Inferior parietal cortex (tissue), 1 donor: ENCODE measurements around the gene RPS6KB2.

Experiments used
- DNase-seq: peaks from one replicate; pipeline ENCODE4 v3.0.0-alpha.2; 2016; ENCODE audit errors: extremely low spot score

The RPS6KB2 gene

DNA sequence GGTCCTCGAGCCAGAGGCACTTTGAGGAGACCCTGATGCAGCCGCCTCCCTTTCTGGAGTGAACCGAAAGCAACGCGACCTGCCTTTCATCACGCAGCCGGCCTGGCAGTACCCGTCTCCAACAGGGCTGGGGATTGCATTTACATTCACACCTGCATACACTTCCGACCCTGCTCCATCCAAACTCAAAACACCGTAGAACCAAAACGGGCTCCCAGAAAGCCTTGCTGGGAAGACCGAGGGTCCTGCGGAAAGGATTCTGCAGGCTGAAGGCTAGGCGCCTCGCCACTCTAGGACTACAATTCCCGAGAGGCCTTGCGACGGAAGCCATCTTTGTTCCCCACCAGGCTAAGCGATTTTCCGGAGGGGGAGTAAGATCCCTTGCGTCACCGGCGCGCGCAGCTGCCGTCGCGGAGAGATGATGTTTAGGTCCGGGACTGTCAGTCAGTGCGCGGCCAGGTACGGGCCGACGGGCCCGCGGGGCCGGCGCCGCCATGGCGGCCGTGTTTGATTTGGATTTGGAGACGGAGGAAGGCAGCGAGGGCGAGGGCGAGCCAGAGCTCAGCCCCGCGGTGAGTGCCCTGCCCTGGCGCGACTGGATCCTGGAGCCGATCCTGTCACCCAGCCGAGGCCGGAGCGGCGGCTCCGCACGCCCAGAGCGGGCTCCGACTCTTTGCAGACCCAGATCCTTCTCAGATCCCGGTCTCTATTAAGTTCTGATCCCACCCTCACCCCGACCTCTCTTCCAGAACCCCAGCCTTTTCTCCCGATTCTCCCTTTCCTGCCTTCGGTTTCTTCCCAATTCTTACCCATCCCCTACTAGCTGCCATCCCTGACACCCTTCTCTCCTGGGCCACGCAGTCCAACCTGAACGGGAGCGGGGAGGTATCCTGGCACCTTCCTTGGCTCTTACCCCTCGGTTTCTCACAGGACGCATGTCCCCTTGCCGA lies at the start of gene RPS6KB2:
TSS of gene RPS6KB2 (plus strand) at position 443 of the 950 bp plus-strand sequence. CDS start at position 495, 52 bp downstream.
- DNase-seq = peak; percentile 99

DNA sequence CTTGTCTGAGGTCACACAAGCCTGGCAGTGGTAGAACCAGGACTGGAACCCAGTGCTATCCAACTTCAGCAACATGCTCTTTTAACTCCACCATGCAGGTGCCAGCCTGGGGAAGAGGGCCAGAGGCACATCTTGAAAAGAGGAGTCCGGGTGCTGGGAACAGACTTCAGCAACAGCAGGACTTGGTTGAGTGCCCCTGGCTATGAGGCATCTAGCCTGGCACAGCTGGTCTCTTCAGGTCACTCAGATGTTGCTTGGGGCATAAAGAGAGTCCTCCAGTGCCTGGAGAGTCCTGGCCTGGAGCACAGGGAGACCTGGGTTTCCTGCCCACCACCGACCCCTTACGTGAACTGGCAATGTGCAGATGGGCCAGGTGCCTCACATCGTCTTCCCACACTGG lies 49.8 kb upstream of the RPS6KB2 start:
- no peak for DNase-seq

DNA sequence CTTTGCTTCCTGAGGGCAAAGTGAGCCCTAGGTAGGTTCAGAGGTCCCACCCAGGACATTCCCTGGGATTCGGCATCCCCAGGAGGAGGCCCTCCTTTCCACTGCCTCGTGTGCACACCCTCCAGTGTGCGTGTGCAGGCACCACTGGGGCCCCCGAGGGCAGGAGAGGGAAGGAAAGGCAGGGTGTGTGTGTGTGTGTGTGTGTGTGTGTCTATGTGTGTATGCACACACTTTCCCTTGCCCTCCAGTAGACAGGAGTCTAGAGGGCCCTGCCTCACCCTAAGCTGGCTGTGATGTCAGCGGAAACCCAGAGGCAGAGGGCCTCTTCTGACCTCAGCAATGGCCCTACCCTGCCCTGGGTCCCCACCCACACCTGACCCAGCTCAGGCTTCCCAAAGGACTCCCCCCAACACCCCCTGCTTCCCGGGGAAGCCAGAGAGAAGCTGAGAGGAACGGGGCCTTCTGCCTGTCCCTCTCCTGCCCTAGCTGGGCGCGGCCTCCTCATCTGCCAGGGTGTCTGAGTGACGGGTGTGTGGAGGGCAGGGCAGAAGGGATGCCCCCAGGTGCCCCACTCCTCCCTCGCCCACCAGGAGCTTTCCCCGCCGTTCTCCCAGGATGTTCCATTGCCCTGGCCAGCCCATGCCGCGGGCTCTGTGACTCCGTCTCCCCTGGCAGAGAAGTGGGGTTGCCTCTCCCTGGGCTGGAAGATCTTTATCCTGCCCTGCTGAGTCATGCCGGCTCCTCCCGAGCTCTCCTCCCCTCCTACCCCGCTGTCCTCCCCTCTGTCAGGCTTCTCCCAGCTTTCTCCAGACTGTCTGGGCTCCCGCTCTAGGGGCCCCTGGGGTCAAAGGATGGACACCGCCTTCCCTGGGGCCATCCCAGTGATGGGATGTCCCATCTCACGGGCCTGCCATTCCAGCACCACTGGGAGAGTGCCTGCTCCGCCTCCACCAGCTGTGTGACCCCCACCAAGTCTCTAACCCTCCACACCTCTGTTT lies 48.9 kb upstream of the RPS6KB2 start:
- DNase-seq = no peak

DNA sequence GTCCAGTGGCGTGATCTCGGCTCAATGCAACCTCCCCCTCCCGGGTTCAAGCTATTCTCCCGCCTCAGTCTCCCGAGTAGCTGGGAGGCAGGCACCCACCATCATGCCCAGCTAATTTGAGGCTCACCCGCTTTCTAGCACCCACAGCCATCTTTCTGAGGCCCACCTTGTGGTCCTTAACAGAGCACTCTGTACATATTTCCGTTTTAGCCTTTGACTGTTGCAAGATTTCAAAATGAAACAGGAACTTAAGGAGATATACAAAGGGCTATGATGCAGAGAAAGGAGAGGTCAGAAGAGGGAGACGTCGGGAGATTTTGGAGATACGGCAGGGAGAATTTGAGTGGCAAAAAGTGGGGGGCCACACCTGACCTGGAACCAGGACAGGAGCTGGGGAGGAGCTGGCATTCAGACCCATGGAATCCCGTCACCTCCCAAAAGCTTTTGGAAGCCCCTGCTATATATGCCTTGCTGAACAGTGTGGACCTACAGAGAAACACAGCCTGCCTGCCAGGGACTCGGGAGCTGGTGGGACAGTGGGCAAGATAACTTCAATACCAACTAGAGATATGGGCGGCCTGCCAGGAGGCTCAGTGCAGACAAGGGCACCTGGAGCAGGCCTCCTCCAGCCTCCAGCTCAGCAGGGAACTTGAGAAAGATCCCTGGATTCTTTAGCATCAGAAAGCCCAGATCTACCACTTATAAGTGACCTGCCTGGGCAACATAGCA lies 46.9 kb upstream of the RPS6KB2 start:
- no peak for DNase-seq

DNA sequence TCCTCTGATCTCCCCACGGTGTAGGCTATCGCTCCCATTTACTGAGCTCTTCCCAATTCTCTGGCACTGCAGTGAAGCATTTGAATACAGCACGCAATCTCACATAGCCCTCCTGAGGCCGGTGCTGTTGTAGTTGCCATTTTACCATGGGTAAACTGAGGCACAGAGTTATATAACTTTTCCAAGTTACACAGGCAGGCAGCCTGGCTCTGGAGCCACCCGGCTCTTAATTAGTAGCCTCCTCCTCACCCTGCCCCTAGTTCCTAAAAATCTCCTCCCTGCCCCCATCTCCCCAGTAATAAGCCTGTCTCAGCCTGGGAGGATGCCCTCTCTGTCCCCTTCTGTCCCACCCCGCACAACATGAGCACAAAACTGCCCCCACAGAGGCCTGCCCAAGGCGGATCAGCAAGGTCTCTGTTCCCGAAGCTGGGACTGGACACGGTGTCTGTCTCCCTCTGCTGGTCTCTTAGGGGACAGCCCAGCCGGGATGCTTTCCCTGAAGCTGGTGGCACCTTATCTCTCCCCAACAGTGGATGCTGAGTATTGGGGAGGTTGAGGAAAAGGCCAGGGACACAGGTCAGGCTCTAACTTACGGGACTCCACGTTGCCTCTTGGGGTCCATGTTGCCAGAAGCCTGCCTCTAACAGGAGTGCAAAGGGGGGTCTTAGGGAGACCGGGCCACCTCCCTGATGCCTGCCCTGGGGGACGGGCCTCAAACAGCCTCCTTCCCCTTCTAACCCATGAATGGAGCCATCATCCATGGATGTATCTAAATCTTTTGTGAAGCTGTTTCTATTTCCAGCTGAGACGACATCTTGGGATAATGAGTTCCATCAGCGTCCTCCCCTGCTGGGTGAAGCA lies 45.8 kb upstream of the RPS6KB2 start:
- DNase-seq = peak; percentile 88

DNA sequence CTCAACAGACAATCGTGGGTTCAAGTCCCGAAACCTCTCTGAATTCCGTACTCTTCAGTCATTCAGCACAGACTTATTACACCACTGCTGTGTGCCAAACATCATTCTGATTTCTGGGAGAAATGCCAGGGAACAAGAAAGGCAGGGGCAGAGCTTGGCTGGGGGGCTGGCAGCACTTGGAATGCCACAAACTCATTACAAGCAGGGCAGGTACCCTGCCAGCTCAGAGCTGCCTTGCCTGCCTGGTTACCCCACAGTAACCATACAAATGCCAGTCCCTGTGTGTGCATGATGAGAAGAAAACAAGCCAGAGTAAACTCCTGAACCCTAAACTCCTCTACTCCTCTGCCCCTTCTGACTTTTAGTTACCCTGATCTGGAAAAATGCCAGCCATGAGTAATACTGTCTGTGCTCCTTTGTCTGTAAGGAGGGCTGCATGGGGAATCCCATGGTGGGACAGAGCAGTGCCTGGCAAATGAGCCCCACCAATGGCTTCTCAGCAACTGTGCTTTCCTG lies 43.4 kb upstream of the RPS6KB2 start:
- no peak for DNase-seq

DNA sequence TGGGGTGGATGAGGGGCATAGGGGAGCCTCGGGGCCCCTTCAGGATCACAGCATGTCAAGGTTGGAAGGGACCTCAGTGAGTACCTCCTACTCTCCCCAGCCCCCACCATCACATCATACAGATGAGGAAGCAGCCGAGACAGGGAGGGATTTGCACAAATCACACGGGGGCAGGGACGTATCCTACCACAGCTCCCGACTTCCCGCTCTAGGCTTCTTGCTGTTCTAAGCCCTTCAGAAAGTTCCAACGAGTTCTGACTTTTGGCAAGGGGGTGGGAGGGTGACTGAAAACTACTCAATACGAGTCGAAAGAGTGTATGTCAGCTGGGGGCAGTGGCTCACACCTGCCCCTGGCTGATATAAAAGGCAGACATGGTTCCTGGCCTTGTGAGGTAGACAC lies 41.2 kb upstream of the RPS6KB2 start:
- no peak for DNase-seq

DNA sequence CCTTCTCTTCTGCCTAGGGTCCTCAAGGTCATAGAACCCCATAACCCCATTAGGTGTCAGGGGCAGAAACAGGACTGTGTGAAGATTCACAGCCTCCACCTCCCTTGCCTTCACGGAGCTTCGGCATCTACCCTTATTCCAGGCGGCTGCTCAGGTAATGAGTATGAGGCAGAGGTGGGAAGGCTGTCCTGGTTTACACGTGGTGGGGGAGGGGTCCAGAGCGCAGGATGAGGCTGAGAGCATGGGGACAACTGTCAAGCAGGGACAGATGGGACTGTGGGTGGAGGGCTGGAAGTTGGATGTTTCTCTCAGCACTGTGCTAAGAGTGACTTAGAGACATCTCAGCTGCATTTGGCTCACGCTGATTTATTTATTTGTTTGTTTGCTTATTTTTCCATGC lies 40.8 kb upstream of the RPS6KB2 start:
- DNase-seq = no peak

DNA sequence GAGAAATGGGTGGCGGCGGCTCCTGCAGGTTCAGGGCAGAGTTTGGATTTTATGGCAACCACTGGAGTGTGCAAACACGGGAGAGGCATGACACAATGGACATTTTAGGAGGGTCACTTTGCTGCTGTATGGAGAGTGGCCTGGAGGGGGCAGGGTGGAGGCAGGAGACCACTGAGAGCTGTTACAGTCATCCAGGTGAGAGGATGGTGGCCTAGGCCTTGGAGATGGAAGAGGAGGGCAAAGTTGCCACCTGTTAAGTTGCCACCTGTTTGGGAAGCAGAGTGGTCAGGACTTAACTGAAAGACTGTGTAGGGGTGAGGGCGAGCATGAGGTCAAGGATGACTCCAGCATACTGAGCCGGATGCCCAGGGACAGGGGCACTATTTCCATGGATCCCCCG lies 38.8 kb upstream of the RPS6KB2 start:
- DNase-seq = no peak

DNA sequence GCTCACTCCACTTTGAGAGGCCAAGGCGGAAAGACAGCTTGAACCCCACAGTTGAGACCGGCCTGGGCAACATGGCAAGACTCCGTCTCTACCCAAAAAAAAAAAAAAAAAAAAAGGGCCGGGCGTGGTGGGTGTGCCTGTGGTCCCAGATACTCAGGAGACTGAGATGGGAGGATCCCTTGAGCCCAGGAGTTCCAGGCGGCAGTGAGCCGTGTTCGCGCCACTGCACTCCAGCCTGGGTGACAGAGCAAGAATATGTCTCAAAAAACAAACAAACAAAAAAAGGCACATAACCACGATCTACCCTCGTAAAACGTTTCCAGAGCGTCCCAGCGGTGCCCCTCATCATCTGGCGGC lies 37.4 kb upstream of the RPS6KB2 start:
- DNase-seq = no peak

DNA sequence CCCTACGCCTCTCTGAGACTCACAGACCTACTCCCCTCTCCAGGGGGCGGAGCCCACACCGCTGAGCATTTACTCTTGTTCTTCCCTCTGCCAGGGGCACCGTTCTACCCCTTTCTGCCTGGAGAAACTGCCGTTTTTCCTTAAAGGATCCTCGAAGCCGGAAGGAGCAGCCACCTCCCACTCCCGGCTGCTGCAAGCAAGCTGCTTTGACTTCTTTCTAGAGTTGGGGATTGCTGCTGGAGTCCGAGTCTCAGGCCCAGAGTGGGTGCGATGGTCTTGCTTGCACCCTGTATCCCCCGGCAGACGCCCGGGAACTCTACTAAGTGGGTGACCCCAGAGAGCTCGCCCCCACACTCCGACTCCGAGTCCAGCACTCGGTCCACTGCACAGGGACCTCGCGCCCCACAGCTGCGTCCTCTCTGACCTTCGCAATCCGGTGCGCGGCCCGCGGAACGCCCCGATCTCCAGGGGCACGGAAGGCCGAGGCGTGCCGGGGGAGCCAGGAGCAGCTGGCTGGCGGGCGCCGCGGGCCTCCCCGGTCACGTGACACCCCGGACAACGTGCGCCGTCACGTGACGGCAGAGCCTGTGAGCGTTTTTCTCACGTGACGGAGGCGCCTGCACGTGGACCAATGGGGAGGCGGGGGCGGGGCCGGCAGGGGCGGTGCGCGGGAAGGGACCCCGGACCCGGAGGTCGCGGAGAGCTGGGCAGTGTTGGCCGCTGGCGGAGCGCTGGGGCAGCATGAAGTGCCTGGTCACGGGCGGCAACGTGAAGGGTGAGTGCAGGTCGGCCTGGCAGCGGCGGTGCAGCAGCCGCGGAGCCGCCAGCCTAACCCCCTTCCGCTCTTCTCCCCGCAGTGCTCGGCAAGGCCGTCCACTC lies 36.8 kb upstream of the RPS6KB2 start, which contains the start of gene RAD9A:
TSS of gene RAD9A (plus strand) at position 683 of the 879 bp plus-strand sequence. CDS start at position 742, 59 bp downstream.
- peak; percentile 95 for DNase-seq

DNA sequence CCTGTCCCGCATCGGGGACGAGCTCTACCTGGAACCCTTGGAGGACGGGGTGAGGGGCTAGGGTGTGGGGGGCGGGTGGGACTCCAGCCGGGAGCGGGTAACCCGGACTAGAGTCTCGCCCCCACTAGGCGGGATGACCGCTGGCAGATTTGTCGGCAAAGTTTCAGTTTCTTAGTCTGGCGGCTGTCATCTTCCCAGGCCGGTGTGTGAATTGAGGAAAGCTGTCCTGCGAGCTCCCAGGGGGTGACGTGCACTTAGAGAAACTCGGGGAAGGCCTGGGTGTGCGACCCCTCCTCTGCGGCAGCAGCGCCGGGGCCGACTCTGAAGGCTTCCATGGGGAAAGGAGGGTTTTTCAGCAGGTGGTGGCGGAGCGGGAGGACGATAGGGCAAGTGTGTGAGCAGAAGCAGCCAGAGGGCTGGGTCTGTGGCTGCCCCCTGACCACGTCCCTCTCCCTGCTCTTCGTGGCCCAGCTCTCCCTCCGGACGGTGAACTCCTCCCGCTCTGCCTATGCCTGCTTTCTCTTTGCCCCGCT lies 36.0 kb upstream of the RPS6KB2 start:
- no peak for DNase-seq

DNA sequence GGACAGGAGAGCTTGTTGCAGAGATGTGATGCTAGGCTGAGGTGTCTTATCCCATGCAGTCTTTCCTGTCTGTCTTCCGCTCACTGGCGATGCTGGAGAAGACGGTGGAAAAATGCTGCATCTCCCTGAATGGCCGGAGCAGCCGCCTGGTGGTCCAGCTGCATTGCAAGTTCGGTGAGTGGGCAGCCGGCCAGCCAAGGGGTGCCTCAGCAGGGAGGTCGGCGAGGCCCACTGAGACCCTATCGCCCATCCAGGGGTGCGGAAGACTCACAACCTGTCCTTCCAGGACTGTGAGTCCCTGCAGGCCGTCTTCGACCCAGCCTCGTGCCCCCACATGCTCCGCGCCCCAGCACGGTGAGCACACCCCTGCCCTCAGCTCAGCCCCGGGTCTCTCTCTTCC lies 34.9 kb upstream of the RPS6KB2 start:
- DNase-seq = no peak

DNA sequence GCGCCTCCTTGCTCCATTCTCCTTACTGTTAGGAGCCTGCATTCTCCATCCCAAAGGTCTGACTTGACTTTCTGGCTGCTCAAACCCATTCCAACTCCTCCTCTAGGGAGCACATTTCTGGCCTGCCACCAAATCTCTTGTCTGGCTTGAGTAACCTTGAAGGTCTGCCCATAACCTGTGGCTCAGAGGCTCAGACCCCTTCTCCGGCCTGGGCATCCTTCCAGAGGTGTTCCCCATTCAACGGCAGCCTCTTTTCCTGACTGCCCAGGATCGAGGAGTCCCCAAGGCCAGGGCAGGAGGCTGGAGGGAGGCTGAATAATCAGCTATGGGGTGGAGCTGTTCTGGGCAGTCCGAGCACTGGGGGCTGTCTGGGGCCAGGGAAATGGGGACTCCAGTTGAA lies 34.3 kb upstream of the RPS6KB2 start:
- no peak for DNase-seq

DNA sequence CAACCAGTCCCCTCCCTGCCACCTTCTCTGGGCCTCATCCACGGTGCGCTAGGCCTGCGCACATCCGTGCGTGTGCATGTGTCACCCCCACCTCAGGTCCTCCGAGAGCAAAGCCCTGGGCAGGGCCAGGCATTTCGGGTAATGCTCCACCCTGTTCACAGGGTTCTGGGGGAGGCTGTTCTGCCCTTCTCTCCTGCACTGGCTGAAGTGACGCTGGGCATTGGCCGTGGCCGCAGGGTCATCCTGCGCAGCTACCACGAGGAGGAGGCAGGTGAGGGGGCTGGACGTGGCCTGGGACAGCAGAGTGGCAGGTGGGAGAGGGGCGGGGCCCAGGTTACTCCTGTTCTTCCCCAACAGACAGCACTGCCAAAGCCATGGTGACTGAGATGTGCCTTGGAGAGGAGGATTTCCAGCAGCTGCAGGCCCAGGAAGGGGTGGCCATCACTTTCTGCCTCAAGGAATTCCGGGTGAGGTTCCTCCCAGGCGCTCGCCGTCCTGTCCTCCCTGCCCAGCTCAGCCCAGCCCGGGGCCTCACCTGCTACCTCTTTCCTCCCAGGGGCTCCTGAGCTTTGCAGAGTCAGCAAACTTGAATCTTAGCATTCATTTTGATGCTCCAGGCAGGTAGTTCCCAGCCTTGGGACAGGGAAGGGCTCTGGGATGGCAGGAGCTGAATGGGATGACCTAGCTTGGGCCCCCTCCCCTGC lies 32.6 kb upstream of the RPS6KB2 start:
- DNase-seq = no peak

DNA sequence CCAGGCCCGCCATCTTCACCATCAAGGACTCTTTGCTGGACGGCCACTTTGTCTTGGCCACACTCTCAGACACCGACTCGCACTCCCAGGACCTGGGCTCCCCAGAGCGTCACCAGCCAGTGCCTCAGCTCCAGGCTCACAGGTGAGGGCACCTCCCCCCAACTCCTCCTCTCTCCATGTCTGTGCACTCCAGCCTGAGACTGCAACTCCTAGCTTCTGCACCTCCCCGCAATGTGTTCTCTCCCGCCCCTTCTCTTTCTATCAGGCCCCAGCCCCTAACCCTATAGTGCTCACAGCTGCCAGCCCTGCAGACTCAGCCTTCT lies 32.1 kb upstream of the RPS6KB2 start:
- no peak for DNase-seq

DNA sequence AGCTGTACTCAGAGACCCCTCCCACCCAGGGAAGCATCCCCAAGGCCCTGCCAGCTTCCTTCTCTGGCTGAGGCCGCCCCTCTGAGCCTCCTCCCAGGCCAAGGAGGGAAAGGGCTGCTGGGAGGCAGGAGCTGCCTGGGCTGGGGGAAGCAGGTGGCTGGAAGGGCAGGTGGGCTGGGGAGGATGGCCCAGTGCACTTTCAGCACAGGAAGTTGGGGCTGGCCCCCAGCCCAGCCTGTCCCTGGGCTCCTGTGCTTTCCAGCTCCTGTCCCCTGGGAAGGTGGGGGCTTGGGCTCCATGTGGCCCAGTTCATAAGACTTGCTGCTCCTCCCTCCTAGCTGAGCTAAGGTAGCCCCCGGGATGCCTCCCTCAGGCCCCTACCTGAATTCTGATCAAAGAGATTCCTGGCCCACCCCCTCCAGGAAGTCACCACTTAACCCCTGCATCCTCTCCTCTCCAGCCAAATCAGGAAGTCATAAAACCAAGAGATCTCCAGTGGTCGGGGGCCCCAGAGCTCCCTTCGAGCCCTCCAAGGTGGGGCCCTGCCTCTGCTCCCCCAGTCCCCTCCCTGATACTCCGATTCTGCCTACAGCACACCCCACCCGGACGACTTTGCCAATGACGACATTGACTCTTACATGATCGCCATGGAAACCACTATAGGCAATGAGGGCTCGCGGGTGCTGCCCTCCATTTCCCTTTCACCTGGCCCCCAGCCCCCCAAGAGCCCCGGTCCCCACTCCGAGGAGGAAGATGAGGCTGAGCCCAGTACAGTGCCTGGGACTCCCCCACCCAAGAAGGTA lies 31.5 kb upstream of the RPS6KB2 start:
- no peak for DNase-seq

DNA sequence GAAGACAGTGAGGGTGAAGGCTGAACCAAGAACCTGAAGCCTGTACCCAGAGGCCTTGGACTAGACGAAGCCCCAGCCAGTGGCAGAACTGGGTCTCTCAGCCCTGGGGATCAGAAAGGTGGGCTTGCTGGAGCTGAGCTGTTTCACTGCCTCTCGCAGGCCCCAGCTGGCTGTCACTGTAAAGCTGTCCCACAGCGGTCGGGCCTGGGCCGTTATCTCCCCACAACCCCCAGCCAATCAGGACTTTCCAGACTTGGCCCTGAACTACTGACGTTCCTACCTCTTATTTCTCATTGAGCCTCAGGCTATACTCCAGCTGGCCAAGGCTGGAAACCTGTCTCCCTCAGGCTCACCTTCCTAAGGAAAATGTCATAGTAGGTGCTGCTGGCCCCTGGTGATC lies 30.8 kb upstream of the RPS6KB2 start:
- DNase-seq = no peak
